ENCODE data around the gene POLR3A.
A peak's percentile ranks its signal among the peaks of the same experiment; 100 is the strongest.

Gene POLR3A

GRCh38 chr10:77974396-77975074 lies 54.8 kb downstream of the POLR3A start:
- DNase-seq, result peak; percentile 19

GRCh38 chr10:77973276-77973675 lies 56.0 kb downstream of the POLR3A start:
- DNase-seq, result no peak

GRCh38 chr10:77972148-77972547 lies 57.2 kb downstream of the POLR3A start:
- no peak for DNase-seq

- DNase-seq, result no peak
These were observed 57.5 kb downstream of the POLR3A start for GRCh38 chr10:77971804-77972144.

GRCh38 chr10:77970869-77971803 lies 58.2 kb downstream of the POLR3A start:
- no peak for DNase-seq

GRCh38 chr10:77969114-77969513 lies 60.2 kb downstream of the POLR3A start:
- DNase-seq, result no peak

- peak; percentile 63 for DNase-seq
These were observed 61.7 kb downstream of the POLR3A start for GRCh38 chr10:77967611-77968022.

GRCh38 chr10:77965294-77965693 lies 64.0 kb downstream of the POLR3A start:
- no peak for DNase-seq

GRCh38 chr10:77964811-77965210 lies 64.5 kb downstream of the POLR3A start:
- no peak for DNase-seq

GRCh38 chr10:77963901-77964300 lies 65.4 kb downstream of the POLR3A start:
- no peak for DNase-seq

GRCh38 chr10:77962350-77963146 lies 66.8 kb downstream of the POLR3A start:
- no peak for DNase-seq

- no peak for DNase-seq
These were observed 67.6 kb downstream of the POLR3A start for GRCh38 chr10:77961668-77962067.

- no peak for DNase-seq
These were observed 68.4 kb downstream of the POLR3A start for GRCh38 chr10:77960829-77961329.

- no peak for DNase-seq
These were observed 69.3 kb downstream of the POLR3A start for GRCh38 chr10:77959887-77960455.

- DNase-seq, result no peak
These were observed 69.9 kb downstream of the POLR3A start for GRCh38 chr10:77959384-77959783.

GRCh38 chr10:77955136-77955535 lies 74.2 kb downstream of the POLR3A start:
- DNase-seq, result no peak

- DNase-seq, result no peak
These were observed 80.1 kb downstream of the POLR3A start for GRCh38 chr10:77949167-77949566.

- DNase-seq, result no peak
These were observed 83.2 kb downstream of the POLR3A start for GRCh38 chr10:77946084-77946483.

- no peak for DNase-seq
These were observed 84.8 kb downstream of the POLR3A start for GRCh38 chr10:77944519-77944918.

- no peak for DNase-seq
These were observed 86.0 kb downstream of the POLR3A start for GRCh38 chr10:77943121-77943901.

- DNase-seq, result no peak
These were observed 87.5 kb downstream of the POLR3A start for GRCh38 chr10:77941790-77942189.

- no peak for DNase-seq
These were observed 88.7 kb downstream of the POLR3A start for GRCh38 chr10:77940627-77941026.
